ENCODE measurements around the gene RBMS1. TPM values are rescaled to one million over a fixed set of nuclear protein-coding genes. Genes with fewer than 3 reads are reported as not detected.

RBMS1 gene
- total and polyA plus RNA-seq, 2 donors (not counting 1 experiment from before 2014, with no cell fraction given): 18.0 to 36.7 TPM

DNA sequence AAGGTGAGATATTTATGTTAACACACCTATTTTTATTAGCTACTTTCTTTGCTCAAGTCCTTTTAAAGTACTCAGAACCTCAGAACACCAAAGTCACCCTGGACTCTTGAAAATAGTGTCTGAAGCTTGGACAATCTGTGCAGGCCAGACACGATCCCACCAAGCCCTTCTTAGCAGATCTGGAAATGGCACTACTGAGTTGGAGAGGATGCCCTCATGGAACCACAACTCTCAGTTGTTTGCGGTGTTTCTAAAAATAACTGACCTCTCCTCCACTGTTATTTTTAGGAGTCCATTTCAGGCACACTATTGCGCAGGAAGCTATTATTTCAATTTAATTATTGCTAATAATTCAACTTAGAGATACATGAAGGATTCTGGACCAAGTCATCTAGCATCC, 190.1 kb downstream of the RBMS1 start:
- no peaks in the 10 kb centered on the region for H3K27me3 ChIP-seq (replicated peaks in 1 of 4; ENCODE audit: control extremely low read depth in 1 of 4, control insufficient read depth in 3 of 4, insufficient read depth in 4 of 4, low read length in 3 of 4)
- no peaks in the 10 kb centered on the region for H3K79me2 ChIP-seq (ENCODE audit: control insufficient read depth, insufficient read depth, low read length)
- 100% methylated on average over 2 of the region's 3 CpGs for WGBS (ENCODE audit: insufficient coverage)
- no peak overlapping the region for H3K27ac ChIP-seq (ENCODE audit: low read length in 2 of 2)
- Mint-ChIP-seq H3K4me1 (no peaks in the 10 kb centered on the region), H3K9me3 (ENCODE audit: insufficient read depth) (no peaks in the 10 kb centered on the region), H3K4me3 (no peak overlapping the region), H3K27me3 (no peaks in the 10 kb centered on the region), H3K27ac (no peak overlapping the region)
- no peak overlapping the region for H3K4me2 ChIP-seq (replicated peaks; ENCODE audit: low read depth, low read length, poor library complexity, severe bottlenecking)
- ATAC-seq (ENCODE audit: low read depth) (no peak), DNase-seq (no peak)
- no peaks in the 10 kb centered on the region for H3K9me3 ChIP-seq (ENCODE audit: control extremely low read depth in 1 of 3, control insufficient read depth in 2 of 3, insufficient read depth in 1 of 3, low read length in 2 of 3)
- intact Hi-C loops (cut with micrococcal nuclease): no loop called here
- no peak overlapping the region for H3K9ac ChIP-seq (ENCODE audit: low read length)
- ChIA-PET CTCF (interaction anchor here (1.1 to 1.5 kb wide), 3 partner anchors 21 to 691 kb away, joined by 3 read pairs; no protein-coding TSS in a partner anchor), POLR2A (no interaction called here)
- no peak overlapping the region for H2AFZ ChIP-seq (ENCODE audit: insufficient read depth, low read depth, low read length, poor library complexity, severe bottlenecking)
- H3K4me1 ChIP-seq (ENCODE audit: control insufficient read depth in 2 of 2, insufficient read depth in 2 of 2, low read length in 2 of 2): no peaks in the 10 kb centered on the region
- H3K4me3 ChIP-seq (ENCODE audit: control extremely low read depth in 1 of 5, extremely low read depth in 1 of 5, insufficient read depth in 1 of 5, low read depth in 2 of 5, low read length in 4 of 5): no peak overlapping the region
- no peak for TF ChIP-seq EZH2 (IDR thresholded peaks at IDR 0.05; ENCODE audit: borderline replicate concordance, insufficient read depth, low read depth, low read length, poor library complexity, severe bottlenecking)
- TF ChIP-seq, protein P1, sequence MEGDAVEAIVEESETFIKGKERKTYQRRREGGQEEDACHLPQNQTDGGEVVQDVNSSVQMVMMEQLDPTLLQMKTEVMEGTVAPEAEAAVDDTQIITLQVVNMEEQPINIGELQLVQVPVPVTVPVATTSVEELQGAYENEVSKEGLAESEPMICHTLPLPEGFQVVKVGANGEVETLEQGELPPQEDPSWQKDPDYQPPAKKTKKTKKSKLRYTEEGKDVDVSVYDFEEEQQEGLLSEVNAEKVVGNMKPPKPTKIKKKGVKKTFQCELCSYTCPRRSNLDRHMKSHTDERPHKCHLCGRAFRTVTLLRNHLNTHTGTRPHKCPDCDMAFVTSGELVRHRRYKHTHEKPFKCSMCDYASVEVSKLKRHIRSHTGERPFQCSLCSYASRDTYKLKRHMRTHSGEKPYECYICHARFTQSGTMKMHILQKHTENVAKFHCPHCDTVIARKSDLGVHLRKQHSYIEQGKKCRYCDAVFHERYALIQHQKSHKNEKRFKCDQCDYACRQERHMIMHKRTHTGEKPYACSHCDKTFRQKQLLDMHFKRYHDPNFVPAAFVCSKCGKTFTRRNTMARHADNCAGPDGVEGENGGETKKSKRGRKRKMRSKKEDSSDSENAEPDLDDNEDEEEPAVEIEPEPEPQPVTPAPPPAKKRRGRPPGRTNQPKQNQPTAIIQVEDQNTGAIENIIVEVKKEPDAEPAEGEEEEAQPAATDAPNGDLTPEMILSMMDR (IDR thresholded peaks at IDR 0.05): no peak
- peaks cover 0 to 34% of the 10 kb centered on the region in 2 experiments for H3K36me3 ChIP-seq (replicated peaks in 1 of 2; ENCODE audit: control extremely low read depth in 1 of 2, control insufficient read depth in 1 of 2, extremely low read depth in 1 of 2, insufficient read depth in 2 of 2, low read length in 1 of 2)
- H4K20me1 ChIP-seq (ENCODE audit: control insufficient read depth, insufficient read depth, low read length, poor library complexity, severe bottlenecking): peaks cover 6% of the 10 kb centered on the region

DNA sequence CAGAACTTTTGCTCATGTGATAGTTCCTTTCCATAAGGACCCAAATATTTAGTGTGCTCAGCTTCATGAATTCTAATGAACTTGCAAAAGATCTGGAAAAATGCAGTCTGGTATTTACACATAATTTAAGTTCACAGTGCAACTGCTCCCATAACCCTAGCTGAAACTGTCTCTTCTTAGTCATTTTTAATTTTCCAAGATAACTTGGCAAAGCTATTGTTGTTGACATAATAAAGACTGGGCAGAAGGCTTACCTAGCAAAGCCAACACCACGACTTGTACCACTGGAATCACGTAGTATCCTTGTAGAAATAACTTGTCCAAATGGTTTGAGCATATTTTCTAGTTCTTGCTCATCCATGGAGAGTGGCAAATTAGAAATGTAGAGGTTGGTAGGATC, 190.5 kb downstream of the RBMS1 start:
- no peak for DNase-seq
- Histone ChIP-seq H3K4me3 (ENCODE audit: control extremely low read depth in 1 of 5, extremely low read depth in 1 of 5, insufficient read depth in 1 of 5, low read depth in 2 of 5, low read length in 4 of 5) (no peak overlapping the region), H3K4me2 (replicated peaks; ENCODE audit: low read depth, low read length, poor library complexity, severe bottlenecking) (no peak overlapping the region), H3K79me2 (ENCODE audit: control insufficient read depth, insufficient read depth, low read length) (no peaks in the 10 kb centered on the region), H3K4me1 (ENCODE audit: control insufficient read depth in 2 of 2, insufficient read depth in 2 of 2, low read length in 2 of 2) (no peaks in the 10 kb centered on the region), H3K27ac (ENCODE audit: low read length in 2 of 2) (no peak overlapping the region), H3K9me3 (ENCODE audit: control extremely low read depth in 1 of 3, control insufficient read depth in 2 of 3, insufficient read depth in 1 of 3, low read length in 2 of 3) (no peaks in the 10 kb centered on the region), H4K20me1 (ENCODE audit: control insufficient read depth, insufficient read depth, low read length, poor library complexity, severe bottlenecking) (peaks cover 6% of the 10 kb centered on the region), H3K36me3 (replicated peaks in 1 of 2; ENCODE audit: control extremely low read depth in 1 of 2, control insufficient read depth in 1 of 2, extremely low read depth in 1 of 2, insufficient read depth in 2 of 2, low read length in 1 of 2) (peaks cover 0 to 35% of the 10 kb centered on the region in 2 experiments), H3K27me3 (replicated peaks in 1 of 4; ENCODE audit: control extremely low read depth in 1 of 4, control insufficient read depth in 3 of 4, insufficient read depth in 4 of 4, low read length in 3 of 4) (no peaks in the 10 kb centered on the region), H3K9ac (ENCODE audit: low read length) (no peak overlapping the region), H2AFZ (ENCODE audit: insufficient read depth, low read depth, low read length, poor library complexity, severe bottlenecking) (no peak overlapping the region)
- no peak overlapping the region for H3K27ac Mint-ChIP-seq
- no peaks in the 10 kb centered on the region for H3K27me3 Mint-ChIP-seq
- ChIA-PET CTCF (interaction anchor here (0.7 to 1.5 kb wide), 4 partner anchors 19 to 692 kb away, joined by 3 read pairs; no protein-coding TSS in a partner anchor), POLR2A (no interaction called here)
- H3K4me3 Mint-ChIP-seq: no peak overlapping the region
- intact Hi-C loops (cut with micrococcal nuclease): no loop called here
- no peaks in the 10 kb centered on the region for H3K4me1 Mint-ChIP-seq
- H3K9me3 Mint-ChIP-seq (ENCODE audit: insufficient read depth): no peaks in the 10 kb centered on the region
- TF ChIP-seq EZH2 (IDR thresholded peaks at IDR 0.05; ENCODE audit: borderline replicate concordance, insufficient read depth, low read depth, low read length, poor library complexity, severe bottlenecking): no peak
- TF ChIP-seq, protein P1 (IDR thresholded peaks at IDR 0.05): no peak
- ATAC-seq (ENCODE audit: low read depth): no peak
- 100% methylated on average over 2 of the region's 2 CpGs for WGBS (ENCODE audit: insufficient coverage)
